ENCODE results near the gene GLI1.

GRCh38 chr12:57439762-57440266 lies 19.8 kb upstream of the GLI1 start:
- TF ChIP-seq, protein P1, sequence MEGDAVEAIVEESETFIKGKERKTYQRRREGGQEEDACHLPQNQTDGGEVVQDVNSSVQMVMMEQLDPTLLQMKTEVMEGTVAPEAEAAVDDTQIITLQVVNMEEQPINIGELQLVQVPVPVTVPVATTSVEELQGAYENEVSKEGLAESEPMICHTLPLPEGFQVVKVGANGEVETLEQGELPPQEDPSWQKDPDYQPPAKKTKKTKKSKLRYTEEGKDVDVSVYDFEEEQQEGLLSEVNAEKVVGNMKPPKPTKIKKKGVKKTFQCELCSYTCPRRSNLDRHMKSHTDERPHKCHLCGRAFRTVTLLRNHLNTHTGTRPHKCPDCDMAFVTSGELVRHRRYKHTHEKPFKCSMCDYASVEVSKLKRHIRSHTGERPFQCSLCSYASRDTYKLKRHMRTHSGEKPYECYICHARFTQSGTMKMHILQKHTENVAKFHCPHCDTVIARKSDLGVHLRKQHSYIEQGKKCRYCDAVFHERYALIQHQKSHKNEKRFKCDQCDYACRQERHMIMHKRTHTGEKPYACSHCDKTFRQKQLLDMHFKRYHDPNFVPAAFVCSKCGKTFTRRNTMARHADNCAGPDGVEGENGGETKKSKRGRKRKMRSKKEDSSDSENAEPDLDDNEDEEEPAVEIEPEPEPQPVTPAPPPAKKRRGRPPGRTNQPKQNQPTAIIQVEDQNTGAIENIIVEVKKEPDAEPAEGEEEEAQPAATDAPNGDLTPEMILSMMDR (IDR thresholded peaks at IDR 0.05; ENCODE audit: low read depth, low read length) = no peak
- no peak for TF ChIP-seq EZH2phosphoT487 (IDR thresholded peaks at IDR 0.05; ENCODE audit: low read depth)
